HG02678 (cell line): ENCODE results near the gene FMNL1.
"Not testable (repeated sequence)": the region's sequence is repeated elsewhere in the genome, so short reads cannot be mapped to it uniquely, and the experiment has no call there.

Experiments
- ATAC-seq: cut with Tn5 transposase; IDR thresholded peaks from one replicate; pipeline ENCODE4 v1.9.1; 2021; ENCODE audit warnings: mild to moderate bottlenecking, moderate library complexity; ENCODE audit not compliant: unreplicated experiment

FMNL1 gene

GRCh38 chr17:45234641-45235415 lies 13.1 kb downstream of the FMNL1 start:
- ATAC-seq = no peak

GRCh38 chr17:45235416-45236281 lies 14.0 kb downstream of the FMNL1 start:
- ATAC-seq = no peak

GRCh38 chr17:45236282-45236606 lies 14.6 kb downstream of the FMNL1 start:
- no peak for ATAC-seq

- no peak for ATAC-seq
Observed at GRCh38 chr17:45237686-45238085, 16.0 kb downstream of the FMNL1 start.

- ATAC-seq = no peak
Observed at GRCh38 chr17:45238155-45238774, 16.6 kb downstream of the FMNL1 start.

- ATAC-seq = no peak
Observed at GRCh38 chr17:45240905-45241327, 19.2 kb downstream of the FMNL1 start.

- ATAC-seq = no peak
Observed at GRCh38 chr17:45241328-45242028, 19.8 kb downstream of the FMNL1 start.

GRCh38 chr17:45242029-45242414 lies 20.3 kb downstream of the FMNL1 start:
- no peak for ATAC-seq

GRCh38 chr17:45243750-45244149 lies 22.1 kb downstream of the FMNL1 start:
- ATAC-seq = no peak

- ATAC-seq = no peak
Observed at GRCh38 chr17:45244725-45245656, 23.3 kb downstream of the FMNL1 start.

GRCh38 chr17:45246338-45246737 lies 24.7 kb downstream of the FMNL1 start:
- no peak for ATAC-seq

- ATAC-seq = no peak
Observed at GRCh38 chr17:45246861-45247428, 25.3 kb downstream of the FMNL1 start.

- peak; percentile 83 for ATAC-seq
Observed at GRCh38 chr17:45247429-45248131, 25.9 kb downstream of the FMNL1 start.

- peak; percentile 43 for ATAC-seq
Observed at GRCh38 chr17:45248132-45248957, 26.7 kb downstream of the FMNL1 start.

- no peak for ATAC-seq
Observed at GRCh38 chr17:45251931-45252330, 30.2 kb downstream of the FMNL1 start.

- ATAC-seq = not testable (repeated sequence)
Observed at GRCh38 chr17:45253237-45253636, 31.6 kb downstream of the FMNL1 start.

GRCh38 chr17:45253879-45254278 lies 32.2 kb downstream of the FMNL1 start:
- no peak for ATAC-seq

- ATAC-seq = no peak
Observed at GRCh38 chr17:45255358-45255757, 33.7 kb downstream of the FMNL1 start.
